ENCODE measurements around the gene CDC42.

DNA sequence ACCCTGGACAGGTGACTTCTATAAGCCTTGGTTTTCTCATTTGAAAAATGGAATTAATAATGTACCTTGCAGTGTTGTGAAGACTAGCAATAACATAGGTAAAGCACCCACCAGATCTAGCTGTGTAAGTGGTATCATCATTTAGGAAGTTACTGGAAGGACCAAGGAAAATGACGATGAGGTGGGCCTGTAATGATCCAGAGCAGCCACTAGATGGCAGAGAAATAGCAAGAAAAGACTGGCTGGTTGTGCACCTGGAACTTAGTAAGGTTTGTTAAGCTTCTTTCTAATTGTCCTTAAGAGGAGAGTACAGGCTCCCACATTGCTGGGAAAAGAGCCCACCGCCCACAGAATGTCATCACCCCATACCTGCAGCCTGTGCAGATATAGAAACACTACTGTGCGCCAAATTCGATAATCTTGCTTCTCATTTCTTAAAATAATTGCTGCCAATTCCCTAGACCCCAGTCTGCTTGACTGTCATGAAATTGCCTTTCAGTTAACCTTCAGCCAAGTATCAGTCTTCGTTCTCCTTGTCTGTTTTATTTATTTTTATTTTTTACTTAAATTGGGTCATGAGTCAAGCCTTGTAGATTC is 53.2 kb downstream of the CDC42 start:
- TF ChIP-seq, protein P1, sequence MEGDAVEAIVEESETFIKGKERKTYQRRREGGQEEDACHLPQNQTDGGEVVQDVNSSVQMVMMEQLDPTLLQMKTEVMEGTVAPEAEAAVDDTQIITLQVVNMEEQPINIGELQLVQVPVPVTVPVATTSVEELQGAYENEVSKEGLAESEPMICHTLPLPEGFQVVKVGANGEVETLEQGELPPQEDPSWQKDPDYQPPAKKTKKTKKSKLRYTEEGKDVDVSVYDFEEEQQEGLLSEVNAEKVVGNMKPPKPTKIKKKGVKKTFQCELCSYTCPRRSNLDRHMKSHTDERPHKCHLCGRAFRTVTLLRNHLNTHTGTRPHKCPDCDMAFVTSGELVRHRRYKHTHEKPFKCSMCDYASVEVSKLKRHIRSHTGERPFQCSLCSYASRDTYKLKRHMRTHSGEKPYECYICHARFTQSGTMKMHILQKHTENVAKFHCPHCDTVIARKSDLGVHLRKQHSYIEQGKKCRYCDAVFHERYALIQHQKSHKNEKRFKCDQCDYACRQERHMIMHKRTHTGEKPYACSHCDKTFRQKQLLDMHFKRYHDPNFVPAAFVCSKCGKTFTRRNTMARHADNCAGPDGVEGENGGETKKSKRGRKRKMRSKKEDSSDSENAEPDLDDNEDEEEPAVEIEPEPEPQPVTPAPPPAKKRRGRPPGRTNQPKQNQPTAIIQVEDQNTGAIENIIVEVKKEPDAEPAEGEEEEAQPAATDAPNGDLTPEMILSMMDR (conservative IDR thresholded peaks at IDR 0.05; ENCODE audit: low read depth, low read length) = peak; percentile 84
- no peak for TF ChIP-seq EZH2 (IDR thresholded peaks at IDR 0.05; ENCODE audit: borderline replicate concordance, low read depth, low read length, poor library complexity, severe bottlenecking)
